Measurements from ENCODE around the gene IGFL4.

GRCh38 chr19:46089432-46089831, 48.6 kb upstream of the IGFL4 start:
- TF ChIP-seq POLR2A (IDR thresholded peaks at IDR 0.05) (no peak), CTCF (IDR thresholded peaks at IDR 0.05) (no peak)
